ENCODE results near the gene GFPT2. TPM values are rescaled to one million over a fixed set of nuclear protein-coding genes. Genes with fewer than 3 reads are reported as not detected.

GFPT2 gene
- total RNA-seq, 1 donor from 2014 or later: 47.9 TPM

DNA sequence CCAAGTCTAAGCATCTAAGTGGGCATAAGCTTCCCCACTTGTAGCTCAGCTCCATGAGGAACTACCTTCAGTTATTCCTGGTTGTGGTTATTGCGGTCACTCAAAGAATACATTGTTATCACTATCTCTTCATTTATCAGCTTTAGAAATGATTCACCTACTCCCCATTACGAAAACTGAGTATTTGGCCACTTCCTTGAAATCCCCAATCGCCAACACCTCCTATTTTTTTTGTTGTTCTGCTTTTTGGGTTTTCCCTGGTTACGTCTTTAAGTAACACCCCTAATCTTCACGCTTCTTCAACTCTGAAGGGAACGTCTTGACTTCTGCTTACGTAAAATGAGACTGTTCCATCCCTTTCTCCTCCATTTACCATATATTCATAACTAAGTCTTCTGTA is 81.9 kb downstream of the GFPT2 start:
- Histone ChIP-seq H3K4me3 (no peak overlapping the region), H3K27me3 (no peaks in the 10 kb centered on the region), H3K36me3 (peaks cover 7 to 55% of the 10 kb centered on the region in 2 donors), H3K9me3 (peaks cover 18% of the 10 kb centered on the region), H3K4me1 (no peaks in the 10 kb centered on the region), H3K27ac (no peak overlapping the region)
- TF ChIP-seq, protein P1, sequence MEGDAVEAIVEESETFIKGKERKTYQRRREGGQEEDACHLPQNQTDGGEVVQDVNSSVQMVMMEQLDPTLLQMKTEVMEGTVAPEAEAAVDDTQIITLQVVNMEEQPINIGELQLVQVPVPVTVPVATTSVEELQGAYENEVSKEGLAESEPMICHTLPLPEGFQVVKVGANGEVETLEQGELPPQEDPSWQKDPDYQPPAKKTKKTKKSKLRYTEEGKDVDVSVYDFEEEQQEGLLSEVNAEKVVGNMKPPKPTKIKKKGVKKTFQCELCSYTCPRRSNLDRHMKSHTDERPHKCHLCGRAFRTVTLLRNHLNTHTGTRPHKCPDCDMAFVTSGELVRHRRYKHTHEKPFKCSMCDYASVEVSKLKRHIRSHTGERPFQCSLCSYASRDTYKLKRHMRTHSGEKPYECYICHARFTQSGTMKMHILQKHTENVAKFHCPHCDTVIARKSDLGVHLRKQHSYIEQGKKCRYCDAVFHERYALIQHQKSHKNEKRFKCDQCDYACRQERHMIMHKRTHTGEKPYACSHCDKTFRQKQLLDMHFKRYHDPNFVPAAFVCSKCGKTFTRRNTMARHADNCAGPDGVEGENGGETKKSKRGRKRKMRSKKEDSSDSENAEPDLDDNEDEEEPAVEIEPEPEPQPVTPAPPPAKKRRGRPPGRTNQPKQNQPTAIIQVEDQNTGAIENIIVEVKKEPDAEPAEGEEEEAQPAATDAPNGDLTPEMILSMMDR (IDR thresholded peaks at IDR 0.05): no peak
- TF ChIP-seq POLR2A (IDR thresholded peaks at IDR 0.05) (no peak), POLR2AphosphoS5 (IDR thresholded peaks at IDR 0.05; ENCODE audit: insufficient read depth in 1 of 2, low read depth in 1 of 2) (no peak)
- DNase-seq (ENCODE audit: extremely low spot score in 2 of 2): no peak
- intact Hi-C loops (cut with DNase I): no loop called here

DNA sequence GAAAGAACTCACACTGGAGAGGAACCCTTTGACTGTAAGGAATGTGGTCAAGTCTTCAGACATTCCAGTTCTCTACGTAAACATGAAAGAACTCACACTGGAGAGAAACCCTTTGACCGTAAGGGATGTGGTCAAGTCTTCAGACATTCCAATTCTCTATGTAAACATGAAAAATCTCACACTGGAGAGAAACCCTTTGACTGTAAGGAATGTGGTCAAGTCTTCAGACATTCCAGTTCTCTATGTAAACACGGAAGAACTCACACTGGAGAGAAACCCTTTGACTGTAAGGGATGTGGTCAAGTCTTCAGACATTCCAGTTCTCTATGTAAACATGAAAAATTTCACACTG is 93.9 kb downstream of the GFPT2 start:
- Histone ChIP-seq H3K36me3 (peaks cover 15 to 95% of the 10 kb centered on the region in 2 donors), H3K4me1 (no peaks in the 10 kb centered on the region), H3K9me3 (peaks cover 93% of the 10 kb centered on the region), H3K4me3 (no peak overlapping the region), H3K27me3 (no peaks in the 10 kb centered on the region), H3K27ac (no peak overlapping the region)
- no peak for DNase-seq (ENCODE audit: extremely low spot score in 2 of 2)
- intact Hi-C loops (cut with DNase I): no loop called here
- TF ChIP-seq POLR2AphosphoS5 (IDR thresholded peaks at IDR 0.05; ENCODE audit: insufficient read depth in 1 of 2, low read depth in 1 of 2) (no peak), POLR2A (IDR thresholded peaks at IDR 0.05) (no peak)
- TF ChIP-seq, protein P1 (IDR thresholded peaks at IDR 0.05): no peak

DNA sequence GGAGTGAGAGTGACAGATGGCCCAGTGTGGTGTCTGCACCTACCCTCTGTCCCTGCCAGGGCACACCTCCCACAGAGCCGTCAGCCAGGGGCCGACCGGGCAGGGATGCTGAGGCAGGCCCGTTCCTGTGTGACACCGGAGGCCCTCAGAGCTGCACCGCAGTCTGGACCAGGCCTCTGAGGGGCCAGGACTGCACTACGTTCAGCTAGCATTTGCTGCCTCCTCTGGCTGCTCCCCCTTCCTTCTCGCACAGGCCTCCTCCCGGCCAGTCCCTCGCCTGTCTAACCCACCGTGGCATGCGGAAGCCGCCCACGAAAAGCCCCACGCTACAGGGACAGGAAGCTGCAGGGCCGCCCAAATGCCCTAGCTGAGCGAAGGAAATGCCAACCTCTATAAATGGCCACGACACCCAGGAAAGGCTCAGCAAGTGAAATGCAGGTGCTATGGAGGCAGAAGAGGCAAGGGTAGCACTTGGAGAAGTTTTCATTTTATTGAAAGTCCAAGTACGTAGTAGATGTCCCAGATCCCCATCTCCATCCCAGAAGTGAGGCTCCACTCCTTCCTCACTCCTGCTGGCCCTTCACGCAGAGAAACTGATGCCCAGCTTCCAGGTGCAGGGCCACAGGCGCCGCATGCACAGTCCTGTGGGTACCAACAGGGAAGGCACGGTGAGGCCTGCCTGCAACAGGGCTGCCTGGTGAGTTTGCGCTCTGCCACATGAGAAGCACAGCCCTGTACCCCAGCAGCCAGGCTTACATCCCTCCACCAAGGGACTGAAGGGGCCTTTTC is 99.9 kb downstream of the GFPT2 start:
- peaks cover 12 to 92% of the 10 kb centered on the region in 2 donors for H3K36me3 ChIP-seq
- no peaks in the 10 kb centered on the region for H3K4me1 ChIP-seq
- no peak overlapping the region for H3K4me3 ChIP-seq
- H3K27ac ChIP-seq: no peak overlapping the region
- H3K9me3 ChIP-seq: peaks cover 60% of the 10 kb centered on the region
- TF ChIP-seq POLR2AphosphoS5 (IDR thresholded peaks at IDR 0.05; ENCODE audit: insufficient read depth in 1 of 2, low read depth in 1 of 2) (no peak), POLR2A (IDR thresholded peaks at IDR 0.05) (no peak)
- TF ChIP-seq, protein P1 (IDR thresholded peaks at IDR 0.05): no peak
- no peaks in the 10 kb centered on the region for H3K27me3 ChIP-seq
- no peak for DNase-seq (ENCODE audit: extremely low spot score in 2 of 2)
- intact Hi-C loops (cut with DNase I): no loop called here

DNA sequence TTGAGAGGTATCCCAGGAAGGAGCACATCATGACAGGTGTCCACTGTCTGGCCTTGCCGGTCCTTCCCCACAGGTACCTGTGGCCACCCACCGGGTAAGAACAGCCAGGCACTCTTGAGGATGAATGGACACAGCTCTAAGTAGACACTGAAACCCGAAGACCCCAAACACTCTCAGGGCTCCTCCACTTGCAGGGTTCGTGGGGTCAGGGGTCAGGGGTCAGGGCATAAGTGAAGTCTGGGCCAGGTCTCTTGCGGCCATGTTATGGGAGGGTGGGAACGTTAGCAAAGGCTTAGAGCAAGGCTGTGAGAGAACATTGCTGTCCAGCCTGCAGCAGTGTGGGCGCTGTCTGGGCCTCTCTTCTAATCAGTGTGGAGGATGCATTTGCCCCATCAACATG is 101.2 kb downstream of the GFPT2 start:
- intact Hi-C loops (cut with DNase I): no loop called here
- H3K4me1 ChIP-seq: no peaks in the 10 kb centered on the region
- TF ChIP-seq POLR2AphosphoS5 (IDR thresholded peaks at IDR 0.05; ENCODE audit: insufficient read depth in 1 of 2, low read depth in 1 of 2) (no peak), POLR2A (IDR thresholded peaks at IDR 0.05) (no peak)
- TF ChIP-seq, protein P1 (IDR thresholded peaks at IDR 0.05): no peak
- no peaks in the 10 kb centered on the region for H3K27me3 ChIP-seq
- H3K9me3 ChIP-seq: peaks cover 53% of the 10 kb centered on the region
- H3K4me3 ChIP-seq: no peak overlapping the region
- no peak for DNase-seq (ENCODE audit: extremely low spot score in 2 of 2)
- peaks cover 10 to 92% of the 10 kb centered on the region in 2 donors for H3K36me3 ChIP-seq
- H3K27ac ChIP-seq: no peak overlapping the region

DNA sequence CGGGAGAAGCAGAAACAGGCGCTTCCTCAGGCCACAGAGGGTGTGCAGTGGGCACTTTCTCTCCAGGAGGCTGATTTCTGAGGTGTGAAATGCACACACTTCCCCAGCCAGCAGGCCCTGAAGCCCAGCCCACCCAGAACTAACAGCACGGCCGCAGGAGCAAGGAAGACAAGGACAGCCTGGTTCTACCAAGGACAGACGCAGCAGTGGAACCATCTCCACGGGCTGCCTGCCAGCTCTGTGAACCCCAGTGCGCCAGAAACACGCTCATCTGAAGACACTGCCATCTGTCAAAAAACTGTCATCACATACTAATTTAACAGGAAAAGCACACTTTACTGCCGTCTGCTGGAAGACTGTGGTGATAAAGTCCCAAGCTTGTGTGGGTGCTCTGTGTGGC is 102.0 kb downstream of the GFPT2 start:
- Histone ChIP-seq H3K36me3 (peaks cover 10 to 92% of the 10 kb centered on the region in 2 donors), H3K9me3 (peaks cover 46% of the 10 kb centered on the region), H3K27me3 (no peaks in the 10 kb centered on the region), H3K4me3 (no peak overlapping the region), H3K4me1 (no peaks in the 10 kb centered on the region), H3K27ac (no peak overlapping the region)
- no peak for DNase-seq (ENCODE audit: extremely low spot score in 2 of 2)
- TF ChIP-seq POLR2AphosphoS5 (IDR thresholded peaks at IDR 0.05; ENCODE audit: insufficient read depth in 1 of 2, low read depth in 1 of 2): no peak
- TF ChIP-seq POLR2A (IDR thresholded peaks at IDR 0.05): no peak
- TF ChIP-seq, protein P1 (IDR thresholded peaks at IDR 0.05): no peak
- intact Hi-C loops (cut with DNase I): no loop called here
